Left cardiac atrium (tissue), 4 donors: Measurements from ENCODE around the gene OR2A2. TPM values are rescaled to one million over a fixed set of nuclear protein-coding genes. Genes with fewer than 3 reads are reported as not detected.

Experiments
- ATAC-seq, 2 donors: fragments of 200-7000 bp; cut with Tn5 transposase; one replicate each; pipeline ENCODE4 v1.9.1; 2020; ENCODE audit warnings: mild to moderate bottlenecking in 2 of 2, moderate library complexity in 2 of 2
- DNase-seq: peaks from one replicate; pipeline ENCODE4 v3.0.0-alpha.2; 2020
- intact Hi-C, 2 donors: fragments of 100-400 bp; cut with DNase I; formaldehyde crosslinking; loops; one replicate each; pipeline versions ENCODE4 v1.14.1 to v1.15.1; 2022 to 2023
- total RNA-seq, 2 donors: library from RNA; stranded (reverse); fragmentation: NEBNext Ultra II Directional; extraction: Animal tissue kit (Norgen Biotek cat#: 25700); gene quantifications; one replicate each; pipeline ENCODE4 v1.2.1, GENCODE V29; 2021
- donor health status: DM: no; HTN: yes; CAD: no.
- donor health status: DM: no; HTN: yes; CAD: no; lungs with severe emphysema.
- donor health status: DM: yes; HTN: yes; CAD: no.
- donor health status: Dilated cardiomyopathy.

Gene OR2A2
- total RNA-seq, 2 donors from 2014 or later: not detected

- DNase-seq (no peak), ATAC-seq (no peak)
- intact Hi-C loops: no loop called here
These were observed 23.9 kb downstream of the OR2A2 start for GRCh38 chr7:144133307-144133706.

- intact Hi-C loops: no loop called here
- no peak for ATAC-seq
- no peak for DNase-seq
These were observed 24.7 kb downstream of the OR2A2 start for GRCh38 chr7:144134116-144134515.

GRCh38 chr7:144137501-144137900 lies 28.1 kb downstream of the OR2A2 start:
- no peak for ATAC-seq
- DNase-seq: no peak
- intact Hi-C loops: no loop called here

GRCh38 chr7:144142187-144142586 lies 32.8 kb downstream of the OR2A2 start:
- intact Hi-C loops: no loop called here
- ATAC-seq (no peak), DNase-seq (no peak)

- no peak for ATAC-seq
- intact Hi-C loops: no loop called here
These were observed 35.0 kb downstream of the OR2A2 start for GRCh38 chr7:144144426-144144825.

GRCh38 chr7:144148224-144148827 lies 38.9 kb downstream of the OR2A2 start:
- ATAC-seq: no peak
- no peak for DNase-seq
- intact Hi-C loops: no loop called here

More at GRCh38 chr7:144144426-144144825, 35.0 kb downstream of the OR2A2 start:
- no peak for DNase-seq

- DNase-seq (no peak), ATAC-seq (no peak)
- intact Hi-C loops: no loop called here
These were observed 49.5 kb downstream of the OR2A2 start for GRCh38 chr7:144158861-144159260.

Other genes starting within 250 kb of the OR2A2 start
- gene TCAF1, start 207.4 kb upstream of the OR2A2 start, total RNA-seq: 10 to 100 TPM; 24.0 to 26.9 TPM
- not detected for gene OR2F2, start 174.3 kb upstream of the OR2A2 start, total RNA-seq
- not detected for gene OR2F1, start 154.7 kb upstream of the OR2A2 start, total RNA-seq
- not detected for gene OR6B1, start 109.3 kb upstream of the OR2A2 start, total RNA-seq
- not detected for gene OR2A5, start 60.6 kb upstream of the OR2A2 start, total RNA-seq
- not detected for gene OR2A25, start 39.8 kb upstream of the OR2A2 start, total RNA-seq
- gene OR2A12, start 23.3 kb upstream of the OR2A2 start, total RNA-seq: not detected
- gene OR2A14, start 13.6 kb downstream of the OR2A2 start, total RNA-seq: not detected
- 1 to 10 TPM in 1 of 2 donors, not detected in 1; 1.3 TPM for gene CTAGE4, start 73.9 kb downstream of the OR2A2 start, total RNA-seq
- 1 to 10 TPM; 1.8 to 2.3 TPM for gene ARHGEF35, start 86.2 kb downstream of the OR2A2 start, total RNA-seq
- gene OR2A42, start 130.0 kb downstream of the OR2A2 start, total RNA-seq: under 1 TPM in 1 of 2 donors, not detected in 1; 0.10 TPM
- gene OR2A7, start 155.2 kb downstream of the OR2A2 start, total RNA-seq: 1 to 10 TPM; 1.0 to 1.8 TPM
- gene CTAGE8, start 159.7 kb downstream of the OR2A2 start, total RNA-seq: under 1 TPM; 0.24 to 0.71 TPM
- not detected for gene OR2A1, start 202.8 kb downstream of the OR2A2 start, total RNA-seq
- gene ARHGEF5, start 245.8 kb downstream of the OR2A2 start, total RNA-seq: 1 to 10 TPM; 3.7 to 5.4 TPM